CD4-positive, alpha-beta T cell treated with Interleukin-17A for 4 hours (primary cell): ENCODE measurements around the gene CFAP53.
"Not testable (repeated sequence)": the region's sequence is repeated elsewhere in the genome, so short reads cannot be mapped to it uniquely, and the experiment has no call there.

ENCODE experiments used
- DNase-seq: peaks from one replicate; pipeline ENCODE4 v3.0.0-alpha.2; 2020; ENCODE audit warnings: mixed read lengths

Gene CFAP53

DNA sequence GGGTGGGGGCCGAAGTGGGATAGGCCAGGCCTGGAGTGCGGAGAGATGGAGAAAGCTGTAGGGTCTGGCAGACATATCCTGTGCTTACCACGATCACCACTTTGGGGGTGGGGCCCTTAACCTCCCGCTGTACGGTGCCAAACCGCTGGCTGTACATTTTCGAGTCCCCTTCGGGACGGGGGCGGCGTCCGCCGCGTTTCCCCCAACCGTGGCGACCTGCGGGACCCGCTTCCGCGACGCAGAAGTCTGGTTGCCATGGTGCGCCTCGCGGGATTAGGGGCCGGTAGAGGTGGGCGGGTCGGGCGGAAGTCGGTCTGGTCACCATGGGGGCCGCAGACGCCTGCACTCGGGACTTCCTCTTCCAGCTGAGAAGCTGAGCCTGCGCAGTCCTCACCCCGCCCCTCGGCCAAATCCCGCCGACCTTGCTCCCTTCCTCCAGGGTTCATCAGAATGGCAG, at the start of gene CFAP53:
TSS of gene CFAP53 (minus strand) at position 248 of the 457 bp plus-strand sequence. CDS start at position 157, 91 bp downstream.
- peak; percentile 90 for DNase-seq

GRCh38 chr18:50315100-50315871, 49.0 kb upstream of the CFAP53 start:
- DNase-seq: no peak

GRCh38 chr18:50313873-50314460, 47.7 kb upstream of the CFAP53 start:
- DNase-seq: no peak

- DNase-seq: no peak
These were observed 46.8 kb upstream of the CFAP53 start for GRCh38 chr18:50313031-50313607.

DNA sequence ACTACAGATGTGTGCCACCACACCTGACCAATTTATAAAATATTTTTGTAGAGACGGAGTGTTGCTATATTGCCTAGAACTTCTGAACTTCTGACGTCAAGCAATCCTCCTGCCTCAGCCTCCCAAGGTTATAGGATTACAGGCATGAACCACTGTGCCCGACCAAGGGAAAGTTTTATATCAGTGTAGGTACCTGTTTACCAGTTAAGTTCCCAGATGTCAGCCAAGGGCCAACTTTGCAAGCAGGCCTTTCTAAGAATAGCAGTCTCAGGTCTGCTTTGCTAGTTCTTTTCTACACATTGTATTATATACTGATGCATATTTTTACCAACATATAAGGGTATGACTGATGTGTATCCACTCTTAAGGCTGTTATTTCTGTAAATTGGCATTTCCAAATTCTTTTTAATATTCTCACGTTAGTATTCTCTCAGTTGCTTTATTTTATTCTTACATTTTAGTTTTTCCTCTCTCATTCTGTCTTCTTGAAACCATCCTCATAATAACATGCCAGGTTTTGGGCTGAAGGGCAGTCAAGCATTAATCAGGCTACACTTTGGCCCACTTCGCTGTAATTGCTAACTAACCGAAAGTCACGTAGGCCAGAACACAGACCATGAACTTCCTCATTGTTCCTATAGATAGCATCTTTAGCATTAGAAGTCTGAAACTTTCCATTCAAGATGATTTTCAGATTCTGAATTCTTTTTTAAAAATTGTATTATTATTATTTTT, 46.2 kb upstream of the CFAP53 start:
- no peak for DNase-seq

GRCh38 chr18:50311650-50312049, 45.4 kb upstream of the CFAP53 start:
- no peak for DNase-seq

- no peak for DNase-seq
These were observed 43.8 kb upstream of the CFAP53 start for GRCh38 chr18:50310080-50310479.

GRCh38 chr18:50308851-50309250, 42.6 kb upstream of the CFAP53 start:
- DNase-seq: not testable (repeated sequence)

GRCh38 chr18:50307738-50308470, 41.6 kb upstream of the CFAP53 start:
- peak; percentile 95 for DNase-seq

GRCh38 chr18:50307400-50307737, 41.1 kb upstream of the CFAP53 start:
- DNase-seq: no peak

GRCh38 chr18:50306944-50307343, 40.6 kb upstream of the CFAP53 start:
- DNase-seq: no peak

DNA sequence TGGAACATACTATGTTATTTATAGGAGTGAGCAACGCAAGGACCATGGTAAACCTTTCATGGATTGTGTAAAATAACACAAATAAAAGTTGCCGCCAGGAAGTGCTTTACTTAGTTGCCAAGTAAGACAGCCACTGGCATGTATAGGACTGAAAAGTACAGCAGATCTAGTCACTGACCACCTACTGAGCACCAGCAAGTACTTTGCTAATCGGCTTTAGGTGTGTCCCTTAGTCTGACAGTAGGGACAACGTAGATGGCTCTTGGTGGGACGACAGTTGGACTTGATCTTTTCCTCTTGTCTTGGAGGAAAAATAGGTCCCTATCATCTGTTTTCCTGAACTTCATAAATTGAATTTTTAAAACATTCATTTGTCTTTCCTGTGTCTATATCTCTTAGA, 34.8 kb upstream of the CFAP53 start:
- DNase-seq: no peak

GRCh38 chr18:50299626-50300388, 33.5 kb upstream of the CFAP53 start:
- DNase-seq: no peak

DNA sequence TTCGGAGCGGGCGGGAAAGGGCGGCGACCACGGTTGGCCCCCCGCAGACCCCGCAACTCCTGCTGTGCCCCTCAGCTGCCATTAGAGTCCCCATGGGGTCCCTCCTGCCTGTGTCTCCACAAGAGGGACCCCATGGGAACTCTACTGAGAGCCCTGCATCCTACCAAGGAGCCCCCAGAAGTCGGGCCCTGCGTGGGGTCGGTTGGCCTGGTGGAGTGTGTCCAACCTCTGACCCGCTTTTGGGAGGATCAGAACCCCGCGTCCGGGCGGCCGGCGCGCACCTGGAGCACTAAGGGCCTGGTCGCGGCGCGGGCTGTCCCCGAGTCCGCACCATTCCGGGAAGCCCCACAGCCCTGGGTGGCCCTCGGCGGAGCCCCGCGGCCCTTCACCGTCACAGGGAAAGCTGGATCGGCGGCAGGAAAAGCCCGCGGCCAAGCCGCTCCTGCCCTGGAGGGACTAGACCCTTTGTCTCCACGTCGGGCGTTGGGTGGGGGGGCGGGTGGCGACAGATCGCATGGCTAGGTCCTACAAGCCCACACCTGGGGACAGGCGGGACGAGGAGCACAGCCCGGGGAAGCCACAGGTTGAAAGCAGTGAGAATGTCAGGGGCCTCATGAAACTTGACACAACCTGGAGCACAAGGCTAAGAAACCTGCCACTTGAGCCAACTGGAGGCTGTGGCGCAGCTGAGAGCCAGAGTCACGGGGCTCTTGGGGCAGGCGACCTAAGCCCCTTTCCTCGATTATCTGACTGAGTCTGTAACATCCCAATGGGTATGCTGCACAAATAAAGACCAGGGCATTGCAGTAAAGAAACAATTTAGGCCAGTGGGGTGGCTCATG, 32.4 kb upstream of the CFAP53 start:
- no peak for DNase-seq

DNA sequence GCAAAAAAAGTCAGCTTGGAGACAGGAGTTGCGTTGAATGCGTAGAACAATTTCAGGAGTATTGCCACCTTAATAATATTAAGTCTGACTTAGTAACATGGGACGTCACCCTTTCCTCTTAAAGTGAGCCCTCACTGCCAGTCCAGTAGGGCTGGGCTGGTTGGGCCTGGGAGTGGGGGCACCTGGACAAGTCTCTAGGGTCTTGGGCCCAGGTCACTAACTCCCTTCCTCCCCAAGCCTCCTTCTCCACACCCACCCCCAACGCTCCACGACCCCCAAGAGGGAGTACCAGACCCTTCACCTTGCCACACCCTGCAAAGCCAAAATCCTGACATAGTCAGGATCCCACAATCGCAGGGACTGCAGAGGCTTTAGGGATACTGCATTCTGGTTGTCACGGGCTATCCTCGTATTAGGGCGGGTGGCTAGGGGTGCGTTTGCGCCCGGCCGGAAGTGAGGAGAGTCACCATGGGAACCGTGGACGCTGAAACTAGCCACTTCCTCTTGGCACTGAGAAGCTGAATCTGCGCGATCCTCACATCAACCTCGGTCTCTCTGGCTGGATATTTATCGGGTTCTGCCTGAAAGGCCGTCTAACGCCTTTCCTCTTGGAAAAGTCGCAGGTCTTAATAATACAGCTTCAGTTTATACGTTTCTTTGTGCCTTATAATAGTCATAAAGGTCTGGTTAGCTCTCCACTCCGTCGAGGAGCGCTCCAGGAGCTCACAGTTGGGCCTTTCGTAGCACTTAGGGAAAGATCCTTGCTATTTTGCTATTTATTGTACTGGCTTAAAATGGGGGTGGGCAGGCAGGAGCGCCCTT, 31.5 kb upstream of the CFAP53 start:
- DNase-seq: peak; percentile 72

GRCh38 chr18:50293039-50293438, 26.7 kb upstream of the CFAP53 start:
- DNase-seq: no peak

- DNase-seq: no peak
These were observed 22.8 kb upstream of the CFAP53 start for GRCh38 chr18:50289108-50289443.

DNA sequence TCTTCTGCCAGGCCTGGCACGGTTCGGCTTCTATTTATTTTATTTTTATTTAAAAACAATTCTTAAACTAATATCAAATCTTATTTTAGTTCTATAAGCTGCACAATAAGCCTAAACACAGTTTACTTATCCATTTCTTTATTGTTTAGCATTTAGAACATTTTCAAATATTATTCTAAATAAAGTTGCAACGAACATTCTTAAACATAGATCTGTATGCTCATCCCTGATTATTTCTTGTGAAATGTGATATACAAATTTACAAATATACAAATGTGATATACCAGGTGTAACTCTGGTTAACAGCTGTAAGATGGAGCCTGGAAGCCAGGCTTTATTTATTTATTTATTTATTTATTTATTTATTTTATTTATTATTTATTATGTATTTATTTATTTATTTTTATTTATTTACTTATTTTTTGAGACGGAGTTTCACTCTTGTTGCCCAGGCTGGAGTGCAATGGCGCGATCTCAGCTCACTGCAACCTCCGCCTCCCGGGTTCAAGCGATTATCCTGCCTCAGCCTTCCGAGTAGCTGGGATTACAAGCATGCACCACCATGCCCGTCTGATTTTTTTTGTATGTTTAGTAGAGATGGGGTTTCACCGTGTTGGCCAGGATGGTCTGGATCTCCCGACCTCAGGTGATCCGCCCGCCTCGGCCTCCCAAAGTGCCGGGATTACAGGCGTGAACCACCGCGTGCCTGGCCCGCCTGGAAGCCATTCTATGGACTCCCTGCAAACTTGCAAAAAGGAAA, 22.2 kb upstream of the CFAP53 start:
- DNase-seq: not testable (repeated sequence)
